Thyroid gland (tissue), 4 donors: ENCODE results near the gene CCDC83. TPM values are rescaled to one million over a fixed set of nuclear protein-coding genes. Genes with fewer than 3 reads are reported as not detected.

Source experiments
- DNase-seq, 2 donors: peaks; one replicate each; pipeline ENCODE4 v3.0.0-alpha.2; 2019
- H3K27ac ChIP-seq, 3 donors: fragments of 200-600 bp; sonication (generic); 1 replicate in 2 of 3; 2 replicates in 1 of 3; pipeline ENCODE4 v1.5.1; 2016 to 2019; ENCODE audit warnings: mild to moderate bottlenecking in 1 of 3, moderate library complexity in 1 of 3
- H3K27me3 ChIP-seq: fragments of 200-600 bp; sonication (generic); one replicate; pipeline ENCODE4 v1.5.1; 2019
- H3K36me3 ChIP-seq, 2 donors: fragments of 200-600 bp; sonication (generic); one replicate each; pipeline ENCODE4 v1.5.1; 2016 to 2019
- H3K4me1 ChIP-seq, 2 donors: fragments of 200-600 bp; sonication (generic); one replicate each; pipeline ENCODE4 v1.5.1; 2017 to 2019
- H3K4me3 ChIP-seq, 3 donors: fragments of 200-600 bp; sonication (generic); replicated peaks in 1 of 3; 1 replicate in 2 of 3; 2 replicates in 1 of 3; pipeline ENCODE4 v1.5.1; 2016; ENCODE audit warnings: mild to moderate bottlenecking in 1 of 3
- H3K9me3 ChIP-seq: fragments of 200-600 bp; sonication (generic); one replicate; pipeline ENCODE4 v1.5.1; 2017
- CTCF ChIP-seq, 6 experiments: fragments of 200-600 bp in 3 of 6; fragments of 450-650 bp in 3 of 6; sonication (generic) in 3 of 6; IDR thresholded peaks; one replicate each; pipeline ENCODE4 v1.5.1; 2016 to 2019; ENCODE audit warnings: antibody characterized with exemption in 6 of 6, mild to moderate bottlenecking in 2 of 6, inconsistent platforms in 1 of 6, moderate library complexity in 1 of 6
- POLR2A ChIP-seq, 2 donors: fragments of 450-650 bp; IDR thresholded peaks; one replicate each; pipeline ENCODE4 v1.6.1; 2017; ENCODE audit warnings: antibody characterized with exemption in 2 of 2, mild to moderate bottlenecking in 2 of 2, moderate library complexity in 1 of 2
- WGBS, 2 donors: methylation state at CpG; one replicate each; pipeline ENCODE4 v1.1.5; 2017; 5-methylcytosine and 5-hydroxymethylcytosine counted together
- intact Hi-C: fragments of 100-400 bp; cut with DNase I; formaldehyde crosslinking; loops from one replicate; pipeline ENCODE4 v1.15.1; 2023
- total RNA-seq, 4 donors: library from RNA; depleted of rRNA; stranded (reverse); fragments of >200 nt; gene quantifications; one replicate each; pipeline ENCODE4 v1.2.3, GENCODE V29; 2016

CCDC83 gene
- total RNA-seq, 4 donors from 2014 or later, result not detected

GRCh38 chr11:85903811-85904210 is 48.6 kb downstream of the CCDC83 start:
- H3K27me3 ChIP-seq, result no peaks in the 10 kb centered on the region
- no peaks in the 10 kb centered on the region for H3K9me3 ChIP-seq
- DNase-seq, result no peak
- H3K4me3 ChIP-seq, result no peak overlapping the region
- H3K27ac ChIP-seq, result no peak overlapping the region
- H3K36me3 ChIP-seq, result no peaks in the 10 kb centered on the region
- intact Hi-C loops, result no loop called here
- no peaks in the 10 kb centered on the region for H3K4me1 ChIP-seq
- 97 to 100% methylated on average over 3 of the region's 3 CpGs for WGBS, 2 donors
- TF ChIP-seq POLR2A (IDR thresholded peaks at IDR 0.05) (no peak), CTCF (IDR thresholded peaks at IDR 0.05) (no peak)

GRCh38 chr11:85912414-85912813 is 57.2 kb downstream of the CCDC83 start:
- intact Hi-C loops, result no loop called here
- TF ChIP-seq POLR2A (IDR thresholded peaks at IDR 0.05) (no peak), CTCF (IDR thresholded peaks at IDR 0.05) (no peak)
- H3K4me1 ChIP-seq, result no peaks in the 10 kb centered on the region
- H3K9me3 ChIP-seq, result no peaks in the 10 kb centered on the region
- WGBS, 2 donors, result 68 to 83% methylated on average over 2 of the region's 2 CpGs
- H3K36me3 ChIP-seq, result no peaks in the 10 kb centered on the region
- DNase-seq, result no peak
- H3K27ac ChIP-seq, result no peak overlapping the region
- no peak overlapping the region for H3K4me3 ChIP-seq
- no peaks in the 10 kb centered on the region for H3K27me3 ChIP-seq

GRCh38 chr11:85913513-85913912 is 58.3 kb downstream of the CCDC83 start:
- H3K27me3 ChIP-seq, result no peaks in the 10 kb centered on the region
- intact Hi-C loops, result no loop called here
- no peaks in the 10 kb centered on the region for H3K4me1 ChIP-seq
- H3K9me3 ChIP-seq, result no peaks in the 10 kb centered on the region
- H3K27ac ChIP-seq, result no peak overlapping the region
- DNase-seq, result no peak
- no peak for TF ChIP-seq POLR2A (IDR thresholded peaks at IDR 0.05)
- TF ChIP-seq CTCF (IDR thresholded peaks at IDR 0.05), result no peak
- no peak overlapping the region for H3K4me3 ChIP-seq
- H3K36me3 ChIP-seq, result no peaks in the 10 kb centered on the region

GRCh38 chr11:85914425-85914824 is 59.2 kb downstream of the CCDC83 start:
- no peaks in the 10 kb centered on the region for H3K27me3 ChIP-seq
- H3K4me1 ChIP-seq, result no peaks in the 10 kb centered on the region
- 81 to 85% methylated on average over 6 of the region's 6 CpGs for WGBS, 2 donors
- no peaks in the 10 kb centered on the region for H3K9me3 ChIP-seq
- no peak for DNase-seq
- H3K27ac ChIP-seq, result no peak overlapping the region
- no peak overlapping the region for H3K4me3 ChIP-seq
- no peaks in the 10 kb centered on the region for H3K36me3 ChIP-seq
- TF ChIP-seq POLR2A (IDR thresholded peaks at IDR 0.05) (no peak), CTCF (IDR thresholded peaks at IDR 0.05) (no peak)
- intact Hi-C loops, result no loop called here

GRCh38 chr11:85918910-85919794 is 64.0 kb downstream of the CCDC83 start:
- Histone ChIP-seq H3K9me3 (no peaks in the 10 kb centered on the region), H3K4me1 (no peaks in the 10 kb centered on the region), H3K27me3 (no peaks in the 10 kb centered on the region), H3K36me3 (no peaks in the 10 kb centered on the region), H3K27ac (no peak overlapping the region), H3K4me3 (no peak overlapping the region)
- no peak for DNase-seq
- 77 to 84% methylated on average over 4 of the region's 4 CpGs for WGBS, 2 donors
- no peak for TF ChIP-seq POLR2A (IDR thresholded peaks at IDR 0.05)
- no peak for TF ChIP-seq CTCF (IDR thresholded peaks at IDR 0.05)
- intact Hi-C loops, result no loop called here
